GM19193 (cell line): ENCODE results near the gene ZBED4.
A peak's percentile ranks its signal among the peaks of the same experiment; 100 is the strongest.

ENCODE experiments used
- POLR2A ChIP-seq: IDR thresholded peaks from 4 replicates; pipeline ENCODE4 v1.6.1; 2011; ENCODE audit not compliant: insufficient read depth, insufficient read length; ENCODE audit errors: extremely low read depth

ZBED4 gene

DNA sequence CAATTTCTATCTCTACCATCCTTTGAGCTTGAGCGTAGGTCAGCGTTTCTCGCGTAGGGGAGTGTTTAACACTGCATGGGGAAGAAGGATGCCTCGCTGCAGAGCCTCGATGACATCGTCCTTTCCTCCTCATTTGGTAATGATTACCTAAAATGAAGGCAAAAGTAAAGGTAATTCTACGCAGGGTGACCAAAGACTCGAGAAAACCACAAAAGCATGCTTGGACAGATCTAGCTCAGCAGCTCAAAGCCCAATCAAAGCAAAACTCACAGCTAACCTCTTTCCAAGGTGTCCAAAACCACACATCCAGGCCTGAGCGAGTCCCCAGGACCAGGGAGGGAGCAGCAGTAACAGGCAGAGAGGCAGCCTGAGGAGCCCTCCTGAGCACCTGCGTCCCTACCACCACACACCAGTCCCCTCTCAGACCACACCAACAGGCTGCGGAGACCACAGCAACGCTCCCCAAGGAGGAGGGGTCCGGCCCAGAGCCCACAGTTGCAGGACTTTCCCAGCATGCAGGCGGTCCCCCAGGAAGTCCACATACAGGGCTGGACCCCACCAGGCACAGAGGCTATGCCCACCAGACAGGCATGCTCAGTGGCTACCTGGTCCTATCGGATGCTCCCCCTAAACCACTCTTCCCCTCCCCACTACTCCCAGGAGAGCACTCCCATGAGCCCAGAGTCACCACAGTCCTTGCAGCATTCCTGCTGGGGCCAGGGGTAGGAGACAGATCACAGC, 29.3 kb upstream of the ZBED4 start:
- no peak for TF ChIP-seq POLR2A

DNA sequence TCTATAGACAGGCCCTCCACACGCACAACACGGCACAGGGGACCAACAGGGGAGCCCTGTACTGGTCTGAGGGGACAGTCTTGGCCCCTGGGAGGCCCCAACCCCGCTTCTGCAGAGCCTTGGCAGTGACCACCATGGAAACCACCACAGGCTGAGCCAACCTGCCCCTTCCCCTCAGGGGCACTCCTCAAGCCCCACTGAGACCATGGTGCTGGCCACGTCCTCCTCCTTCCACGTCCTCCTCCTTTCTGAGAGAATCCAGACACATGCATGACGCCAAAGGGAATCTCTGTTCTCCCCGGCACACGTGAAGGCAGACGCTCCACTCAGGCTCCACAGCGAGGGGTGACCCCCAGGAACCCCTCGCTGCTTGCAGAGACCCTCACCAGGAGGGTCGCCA, 28.7 kb upstream of the ZBED4 start:
- no peak for TF ChIP-seq POLR2A

DNA sequence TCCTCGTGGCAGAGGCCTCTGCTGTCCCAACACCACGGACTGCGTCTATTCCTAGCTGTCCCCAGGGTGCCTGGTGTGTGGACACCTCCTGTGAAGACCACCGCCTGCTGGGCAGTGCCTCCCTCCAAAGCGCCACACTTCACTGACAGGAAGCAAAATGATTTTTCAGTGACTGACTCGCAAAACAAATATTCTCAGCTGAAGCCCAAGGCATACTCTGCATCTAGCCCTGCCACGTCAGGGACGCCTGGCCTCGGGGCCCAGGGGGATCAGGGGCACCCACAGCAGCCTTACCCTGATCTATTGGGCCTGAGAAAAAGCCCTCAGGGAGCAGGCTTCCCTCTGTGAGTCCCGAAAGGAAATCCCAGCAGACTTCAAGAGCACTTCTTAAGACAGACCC, 28.2 kb upstream of the ZBED4 start:
- no peak for TF ChIP-seq POLR2A

DNA sequence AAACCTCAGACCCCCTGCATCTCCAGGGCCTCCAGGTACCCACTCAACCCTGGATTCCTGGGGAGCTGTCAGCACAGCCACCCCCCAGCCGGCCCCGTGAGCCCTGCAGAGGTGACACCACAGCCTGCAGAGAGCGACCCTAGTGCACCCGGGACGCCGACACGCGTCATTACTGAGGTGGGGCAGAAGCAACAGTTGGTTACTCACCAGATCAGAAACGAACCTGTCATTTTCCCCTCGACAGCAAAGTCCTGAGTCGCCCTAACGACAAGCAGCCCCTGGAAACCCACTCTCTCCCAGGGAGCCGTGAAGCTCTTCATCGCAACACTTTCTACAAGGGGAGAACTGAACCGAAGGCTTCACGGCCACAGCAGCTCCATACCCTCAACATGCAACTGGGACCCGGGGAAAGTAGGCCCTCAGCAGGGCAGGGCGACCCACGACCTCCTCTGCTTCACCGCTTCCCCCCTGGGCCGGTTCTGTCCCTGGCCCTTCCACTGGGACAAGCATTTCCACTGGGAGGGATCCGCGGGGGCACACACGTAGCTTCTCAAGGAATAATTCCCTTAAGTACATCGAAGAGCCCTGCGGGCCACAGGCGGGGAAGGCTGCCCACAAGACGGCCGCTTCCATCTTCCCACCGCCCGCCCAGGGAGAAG, 27.6 kb upstream of the ZBED4 start:
- TF ChIP-seq POLR2A: peak; percentile 27

DNA sequence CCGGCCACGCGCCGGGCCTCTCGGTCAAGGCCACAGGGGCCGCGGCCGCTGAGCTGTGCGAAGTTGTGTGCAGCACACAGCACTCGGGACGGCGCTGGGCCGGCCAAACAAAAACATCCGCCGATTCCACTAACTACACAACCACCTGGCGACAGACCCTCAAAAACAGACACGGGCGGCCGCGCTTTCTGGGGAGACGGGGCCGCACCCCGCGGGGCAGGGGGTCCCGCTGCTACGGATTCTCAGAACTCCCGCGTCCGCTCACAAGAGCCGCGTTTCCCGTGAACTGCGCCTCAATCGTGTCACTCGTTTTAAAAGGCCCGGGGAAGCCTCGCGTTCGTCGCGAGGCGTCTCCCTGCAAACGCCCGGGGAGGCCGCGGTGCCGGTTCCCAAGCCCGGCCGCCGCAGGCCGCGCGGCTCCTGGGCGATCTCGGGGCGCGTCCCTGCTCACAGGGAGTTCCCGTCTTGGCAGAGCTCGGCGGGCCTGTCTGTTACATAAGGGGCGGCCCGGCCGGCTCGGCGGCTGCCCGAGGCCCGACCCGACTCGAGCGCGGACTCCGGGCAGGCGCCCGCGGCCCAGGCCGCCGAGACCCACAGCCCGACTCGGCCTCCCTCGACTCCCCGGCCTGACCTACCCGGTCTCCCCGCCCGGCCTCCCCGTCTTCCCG, 26.9 kb upstream of the ZBED4 start:
- no peak for TF ChIP-seq POLR2A

DNA sequence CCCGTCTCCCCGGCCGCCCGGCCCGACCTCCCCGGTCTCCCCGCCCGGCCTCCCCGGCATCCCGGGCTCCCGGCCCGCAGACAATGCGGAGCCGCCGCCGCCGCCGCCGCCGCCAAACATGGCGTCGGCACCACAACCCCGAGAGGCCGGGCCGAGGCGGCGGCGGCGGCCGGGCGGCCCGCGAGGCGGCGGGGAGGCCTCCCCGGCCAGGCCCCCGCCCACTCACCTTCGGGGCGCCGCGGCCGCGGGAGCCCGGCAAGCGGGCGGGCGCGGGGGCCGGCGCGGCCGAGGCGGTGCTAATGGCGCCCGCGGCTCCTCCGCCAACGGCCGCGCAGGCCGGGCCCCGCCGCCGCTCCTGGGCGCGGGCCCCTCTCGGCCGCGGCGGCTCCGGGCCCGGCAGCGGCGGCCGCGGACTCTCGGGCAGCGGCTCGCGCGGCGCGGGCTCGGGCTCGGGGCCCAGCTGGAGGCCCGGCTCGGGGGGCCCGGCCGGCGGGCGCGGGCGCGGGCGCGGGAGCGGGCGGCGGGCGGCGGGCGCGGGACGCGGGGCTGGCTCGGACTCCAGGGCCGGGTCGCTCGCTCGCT, 26.3 kb upstream of the ZBED4 start:
- no peak for TF ChIP-seq POLR2A

DNA sequence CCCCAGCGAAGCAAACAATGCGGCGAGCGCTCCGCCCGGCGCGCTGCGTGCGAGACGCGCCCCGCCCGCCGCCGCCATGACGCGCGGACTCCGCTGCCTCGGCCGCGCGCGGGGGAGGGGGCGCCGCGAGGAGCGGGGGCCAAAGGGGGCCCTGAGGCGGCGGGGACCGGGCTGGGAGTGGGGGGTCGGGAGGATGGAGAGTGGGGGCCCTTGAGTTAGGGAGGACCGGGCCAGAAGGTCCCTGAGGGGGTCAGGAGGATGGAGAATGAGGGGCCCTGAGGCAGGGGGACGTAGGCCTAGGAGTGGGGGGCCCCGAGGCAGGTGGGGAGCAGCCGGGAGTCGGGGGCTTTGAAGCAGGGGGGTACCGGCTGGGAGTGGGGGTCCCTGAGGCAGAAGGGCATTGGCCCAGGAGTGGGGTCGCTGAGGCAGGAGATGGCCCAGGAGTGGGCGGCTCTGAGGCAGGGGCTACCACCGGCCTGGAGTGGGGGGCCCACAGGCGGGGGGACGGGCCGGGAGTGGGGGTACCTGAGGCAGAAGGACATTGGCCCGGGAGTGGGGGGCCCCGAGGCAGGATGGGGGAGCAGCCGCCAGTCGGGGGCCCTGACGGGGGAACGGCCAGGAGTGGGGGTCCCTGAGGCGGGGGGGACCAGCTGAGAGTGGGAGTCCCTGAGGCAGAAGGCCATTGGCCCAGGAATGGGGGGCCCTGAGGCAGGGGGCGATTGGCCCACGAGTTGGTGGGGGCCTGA, 25.6 kb upstream of the ZBED4 start, which contains the start of gene BRD1:
Gene BRD1 (minus strand): TSS at position 21 of the 746 bp plus-strand sequence. CDS start 3,556 bp downstream, outside the sequence.
- peak; percentile 62 for TF ChIP-seq POLR2A

DNA sequence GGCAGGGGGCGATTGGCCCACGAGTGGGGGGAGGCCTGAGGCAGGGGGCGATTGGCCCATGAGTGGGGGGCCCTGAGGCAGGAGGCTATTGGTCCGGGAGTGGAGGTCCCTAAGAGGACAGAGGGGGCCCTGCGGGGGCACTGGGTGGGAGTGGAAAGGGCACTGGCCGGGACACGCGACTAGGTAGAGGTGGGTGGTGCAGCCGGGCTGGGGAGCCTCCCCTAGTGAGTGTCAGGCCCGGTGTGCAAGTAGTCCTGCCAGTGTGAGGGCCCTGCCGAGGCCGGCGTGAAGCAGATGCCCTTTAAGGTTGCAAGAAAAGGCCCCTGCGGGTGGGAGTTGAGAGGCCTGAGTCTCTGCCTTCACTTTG, 25.1 kb upstream of the ZBED4 start:
- TF ChIP-seq POLR2A: no peak

DNA sequence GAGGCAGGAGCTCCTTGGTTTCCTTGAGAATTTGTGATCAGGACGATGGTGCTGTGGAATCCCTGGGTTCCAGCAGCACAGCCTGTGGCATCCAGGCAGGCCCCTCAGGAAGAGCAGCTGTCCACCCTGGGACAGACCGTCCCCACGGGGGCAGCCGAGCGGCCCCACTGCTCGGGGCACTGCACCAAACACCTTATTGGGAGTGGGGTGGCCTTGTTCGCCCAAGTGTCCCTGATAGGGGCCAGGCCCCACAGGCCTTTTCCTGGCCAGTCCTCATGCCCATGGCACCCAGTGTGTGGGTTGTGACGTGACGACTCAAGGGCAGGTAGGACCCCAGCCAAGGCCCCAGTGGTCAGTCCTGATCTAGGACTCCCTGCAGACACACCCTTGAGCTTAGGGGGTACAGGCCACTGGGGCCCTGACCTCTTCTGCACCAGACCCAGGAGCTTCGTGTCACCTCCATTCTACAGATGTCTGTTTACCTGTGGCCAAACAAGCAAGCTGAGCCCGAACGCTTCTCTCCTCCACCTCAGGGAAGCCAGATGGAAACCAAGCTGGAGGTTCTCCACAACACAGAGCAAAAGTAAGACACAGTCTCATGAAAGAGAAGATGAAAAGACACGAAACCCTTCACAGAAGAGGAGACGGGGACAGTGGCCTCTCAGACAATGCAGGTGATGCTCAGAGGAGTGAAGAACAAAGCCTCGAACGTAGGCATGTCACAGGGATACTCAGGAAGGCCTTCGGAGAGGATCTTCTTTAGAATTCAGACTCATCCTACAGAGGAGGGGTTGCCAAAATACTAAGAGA, 24.4 kb upstream of the ZBED4 start:
- no peak for TF ChIP-seq POLR2A

DNA sequence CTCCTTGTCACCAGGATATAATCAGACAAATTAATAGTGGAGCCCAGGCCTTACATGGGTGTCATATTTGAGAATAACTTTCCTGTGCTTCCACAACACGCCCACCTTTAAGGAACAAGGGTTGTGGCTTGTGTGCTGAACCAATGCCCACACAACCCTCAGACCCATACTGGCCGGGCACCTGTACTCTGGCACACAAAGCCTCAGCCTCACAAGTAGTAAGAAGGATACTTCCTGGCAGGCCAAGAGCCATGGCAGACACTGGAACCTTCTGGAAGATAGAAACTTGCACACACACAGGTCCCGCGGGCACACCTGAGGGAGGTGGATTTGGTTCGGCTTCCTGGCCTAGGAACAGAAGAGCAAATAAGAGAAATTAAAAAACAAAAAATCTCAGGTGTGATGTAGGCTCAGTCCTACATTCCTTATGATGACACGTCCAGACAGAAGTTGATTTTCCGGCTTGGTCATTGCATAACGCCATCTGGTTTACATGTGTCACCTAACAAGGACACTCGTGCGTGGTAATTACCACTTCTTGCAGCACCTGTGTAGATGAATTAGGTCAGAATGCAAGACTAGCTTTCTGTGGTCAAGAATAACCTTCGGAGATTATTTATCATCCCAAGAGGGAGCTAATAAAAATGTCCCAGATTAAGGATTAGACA, 20.2 kb upstream of the ZBED4 start:
- TF ChIP-seq POLR2A: no peak

DNA sequence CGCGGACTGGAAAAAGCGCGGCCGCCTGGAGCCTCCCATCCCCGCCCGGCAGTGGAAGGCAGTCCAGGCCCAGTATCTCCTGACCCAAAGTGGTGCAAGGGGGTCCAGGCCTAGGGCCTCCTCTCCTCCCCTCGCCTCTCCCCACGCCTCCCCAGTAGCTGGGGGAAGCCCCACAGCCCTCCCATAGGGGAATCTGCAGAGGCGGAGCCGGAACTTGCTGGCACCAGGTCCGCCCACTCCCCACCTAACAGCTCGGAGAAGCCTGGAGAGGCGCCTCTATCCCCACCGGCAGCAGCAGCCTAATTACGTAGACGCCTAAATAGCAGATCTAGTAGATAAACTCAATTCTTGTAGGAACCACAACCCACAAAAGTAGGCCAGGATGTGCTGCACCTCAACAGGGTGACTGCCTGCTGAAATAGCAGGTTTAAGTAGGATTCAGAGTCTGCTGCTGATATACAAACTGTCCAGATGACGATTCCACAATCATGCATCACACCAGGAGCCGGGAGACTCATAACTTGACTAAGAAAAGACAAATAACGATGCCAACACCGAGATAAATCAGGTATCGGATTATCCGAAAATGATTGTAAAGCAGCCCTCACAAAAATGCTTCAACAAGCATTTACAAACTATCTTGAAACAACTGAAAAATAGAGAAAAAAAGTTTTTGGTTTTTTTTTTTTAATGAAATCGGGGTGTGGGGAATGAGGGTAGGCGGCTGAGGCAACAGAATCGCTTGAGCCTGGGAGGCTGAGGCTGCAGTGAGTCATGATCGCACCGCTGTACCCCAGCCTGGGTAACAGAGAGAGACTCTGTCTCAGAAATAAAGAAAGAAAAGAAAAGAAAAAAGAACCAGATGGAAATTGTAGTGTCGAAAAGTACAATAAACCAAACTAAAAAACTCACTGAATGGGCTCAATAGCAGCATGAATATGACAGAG, 14.6 kb upstream of the ZBED4 start:
- peak; percentile 46 for TF ChIP-seq POLR2A

DNA sequence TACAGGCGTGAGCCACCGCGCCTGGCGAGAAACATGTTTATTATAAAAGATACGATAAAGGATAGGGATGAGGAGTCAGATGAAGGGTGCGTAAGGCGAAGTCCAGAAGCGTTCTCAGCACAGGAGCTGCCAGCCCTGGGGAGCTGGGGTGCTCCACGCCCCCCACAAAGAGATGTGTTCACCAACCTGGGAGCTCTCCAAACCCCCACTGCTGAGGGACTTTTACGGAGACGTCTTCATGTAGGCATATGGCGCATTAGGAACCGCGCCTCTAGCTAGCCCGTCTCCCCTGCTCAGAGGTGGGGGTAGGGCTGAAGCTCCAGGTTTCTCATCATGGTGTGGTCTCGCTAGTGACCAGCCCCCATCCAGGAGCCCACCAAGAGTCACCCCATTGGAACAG, 8.4 kb upstream of the ZBED4 start:
- TF ChIP-seq POLR2A: no peak
